OCI-LY1 (cell line): ENCODE results near the gene TMLHE.

Experiments
- CTCF ChIP-seq: fragments of 200-600 bp; sonication (generic), shearing (Covaris generic); IDR thresholded peaks from 2 replicates; pipeline ENCODE4 v1.5.1; 2017; ENCODE audit warnings: mild to moderate bottlenecking, antibody characterized with exemption, low read length, moderate library complexity, mixed read lengths
- EZH2 ChIP-seq: fragments of 200-600 bp; sonication (generic), shearing (Covaris generic); IDR thresholded peaks from 2 replicates; pipeline ENCODE4 v1.8.0; 2017; ENCODE audit warnings: borderline replicate concordance, mixed run types, mild to moderate bottlenecking, antibody characterized with exemption, low read length, moderate library complexity, mixed read lengths

GRCh38 chrX:155645180-155645579 lies 32.4 kb upstream of the TMLHE start:
- no peak for TF ChIP-seq EZH2
- no peak for TF ChIP-seq CTCF
